Stimulated activated naive CD8-positive, alpha-beta T cell treated with anti-CD3 and anti-CD28 coated beads, Interleukin-15, amount 100 ng/mL, for 72 hours (primary cell): ENCODE measurements around the gene POFUT2.

Experiments used
- ATAC-seq: fragments of 150-1000 bp; cut with Tn5 transposase; 2 replicates; pipeline ENCODE4 v1.10.0; 2021; ENCODE audit warnings: mild to moderate bottlenecking, moderate library complexity
- DNase-seq, 2 donors: peaks; one replicate each; pipeline ENCODE4 v3.0.0; 2021 to 2022
- H3K27ac Mint-ChIP-seq, 2 donors: one replicate each; pipeline ENCODE4 v1.8.0; 2022; ENCODE audit warnings: mild to moderate bottlenecking in 2 of 2, mixed read lengths in 2 of 2, moderate library complexity in 2 of 2
- H3K27me3 Mint-ChIP-seq: one replicate; pipeline ENCODE4 v1.8.0; 2022; ENCODE audit warnings: mixed read lengths
- H3K4me1 Mint-ChIP-seq: one replicate; pipeline ENCODE4 v1.8.0; 2022; ENCODE audit warnings: mild to moderate bottlenecking, mixed read lengths
- H3K4me3 Mint-ChIP-seq, 2 donors: one replicate each; pipeline ENCODE4 v1.8.0; 2022; ENCODE audit warnings: mild to moderate bottlenecking in 2 of 2, mixed read lengths in 2 of 2, moderate library complexity in 1 of 2
- H3K9me3 Mint-ChIP-seq, 2 donors: one replicate each; pipeline ENCODE4 v1.8.0; 2022; ENCODE audit warnings: mixed read lengths in 2 of 2

The POFUT2 gene

DNA sequence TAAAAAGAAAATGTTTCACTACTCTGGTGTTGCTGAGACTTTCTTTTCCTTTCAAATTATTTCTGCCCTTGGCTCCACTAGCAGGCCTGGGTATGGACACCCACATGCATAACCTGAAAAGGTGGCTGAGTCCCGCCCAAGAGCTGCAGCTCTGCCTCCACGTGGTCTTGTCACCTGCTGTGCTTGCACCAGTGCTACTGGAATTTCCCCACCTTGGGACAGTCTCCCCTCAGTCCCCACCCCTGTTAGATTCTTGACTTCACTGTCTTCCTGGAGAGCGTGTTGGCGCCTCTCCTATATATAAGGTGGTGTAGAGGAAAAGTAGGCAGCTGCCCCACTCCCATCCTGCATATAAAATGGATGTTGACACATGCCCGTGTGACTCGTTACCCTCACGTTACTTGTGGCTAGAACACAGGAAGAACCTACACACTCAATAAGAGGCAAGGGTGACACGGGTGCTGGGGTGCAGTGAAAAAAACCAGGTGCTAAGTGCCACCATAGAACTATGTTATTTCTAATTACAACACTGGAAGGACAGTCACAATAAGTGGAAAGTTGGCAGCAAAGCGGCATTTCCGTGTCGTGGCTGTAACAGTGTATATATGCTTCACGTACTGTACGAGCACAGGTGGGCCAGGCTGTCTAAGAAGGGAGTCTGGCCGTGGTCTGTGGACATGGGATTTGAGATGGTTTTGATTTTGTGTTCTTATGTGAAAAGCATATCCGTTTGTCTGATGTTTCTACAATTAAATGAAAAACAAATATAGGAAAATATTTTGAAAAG lies 61.0 kb downstream of the POFUT2 start:
- Mint-ChIP-seq H3K4me3 (no peak overlapping the region), H3K27ac (peak overlapping the region in 1 of 2 donors; percentile 88), H3K27me3 (peaks cover 2% of the 10 kb centered on the region), H3K4me1 (peaks cover 38% of the 10 kb centered on the region), H3K9me3 (no peaks in the 10 kb centered on the region)
- DNase-seq: no peak
- ATAC-seq: no peak

GRCh38 chr21:45225741-45226327 lies 61.9 kb downstream of the POFUT2 start:
- H3K4me1 Mint-ChIP-seq: peaks cover 38% of the 10 kb centered on the region

DNA sequence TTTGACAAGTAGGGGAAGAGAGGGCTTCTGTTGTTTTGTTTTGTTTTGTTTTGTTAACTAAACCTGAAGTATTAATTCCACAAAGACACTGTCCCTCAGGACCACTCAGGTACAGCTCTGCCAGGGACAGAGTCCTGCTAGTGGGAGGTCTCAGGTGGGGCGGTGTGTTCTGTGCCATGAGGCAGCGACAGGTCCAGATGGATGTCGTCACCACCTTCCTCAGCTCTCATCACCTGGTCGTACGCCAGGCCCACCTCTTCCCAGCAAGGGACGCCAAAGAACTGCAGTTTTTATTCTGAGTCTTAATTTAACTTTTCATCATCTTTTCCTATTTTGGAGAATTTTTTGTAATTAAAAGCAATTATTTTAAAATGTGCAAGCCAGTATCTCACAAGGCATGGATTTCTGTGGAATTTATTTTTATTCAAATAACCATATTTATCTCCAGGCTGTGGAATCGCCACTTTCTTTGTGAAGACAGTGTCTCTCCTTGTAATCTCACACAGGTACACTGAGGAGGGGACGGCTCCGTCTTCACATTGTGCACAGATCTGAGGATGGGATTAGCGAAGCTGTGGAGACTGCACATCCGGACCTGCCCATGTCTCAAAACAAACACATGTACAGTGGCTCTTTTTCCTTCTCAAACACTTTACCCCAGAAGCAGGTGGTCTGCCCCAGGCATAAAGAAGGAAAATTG lies 62.5 kb downstream of the POFUT2 start:
- Mint-ChIP-seq H3K27ac (peak overlapping the region in 1 of 2 donors; percentile 22), H3K4me1 (peaks cover 38% of the 10 kb centered on the region), H3K9me3 (no peaks in the 10 kb centered on the region), H3K4me3 (no peak overlapping the region), H3K27me3 (no peaks in the 10 kb centered on the region)
- DNase-seq (no peak), ATAC-seq (no peak)

More at GRCh38 chr21:45225741-45226327, 61.9 kb downstream of the POFUT2 start:
- H3K27ac Mint-ChIP-seq: no peak overlapping the region
- no peaks in the 10 kb centered on the region for H3K27me3 Mint-ChIP-seq
- no peaks in the 10 kb centered on the region for H3K9me3 Mint-ChIP-seq
- DNase-seq (no peak), ATAC-seq (no peak)
- H3K4me3 Mint-ChIP-seq: no peak overlapping the region

DNA sequence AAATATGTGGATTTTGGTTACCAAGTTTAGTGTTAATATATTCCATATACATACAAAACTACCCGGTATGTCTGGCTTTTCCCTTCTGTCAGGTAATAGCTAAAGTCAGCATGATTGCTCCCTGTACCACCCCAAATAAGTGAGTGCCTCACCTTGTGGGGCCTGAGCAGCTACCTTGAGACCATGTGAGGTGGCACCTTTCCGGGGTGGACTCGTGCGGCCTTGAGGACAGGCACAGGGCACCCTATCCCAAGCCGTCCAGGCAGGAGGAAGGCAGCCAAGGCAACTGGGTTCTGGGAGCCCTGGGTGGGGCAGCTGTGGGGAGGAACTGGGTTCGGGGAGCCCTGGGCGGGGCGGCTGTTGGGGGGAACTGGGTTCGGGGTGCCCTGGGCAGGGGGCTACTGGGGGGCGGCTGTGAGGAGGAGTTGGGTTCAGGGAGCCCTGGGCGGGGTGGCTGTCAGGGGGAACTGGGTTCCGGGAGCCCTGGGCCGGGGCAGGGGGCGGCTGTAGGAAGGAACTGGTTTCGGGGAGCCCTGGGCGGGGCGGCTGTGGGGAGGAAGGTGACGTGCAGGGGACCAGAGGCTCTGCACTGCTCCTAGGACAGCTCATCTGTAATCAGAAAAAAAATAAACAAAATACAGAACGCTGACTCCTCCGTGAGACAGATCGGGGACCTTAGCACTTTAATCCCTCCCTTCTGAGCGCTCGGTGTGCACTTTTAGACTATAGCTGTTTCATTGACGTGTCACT lies 63.3 kb downstream of the POFUT2 start:
- DNase-seq: no peak
- Mint-ChIP-seq H3K27me3 (no peaks in the 10 kb centered on the region), H3K4me3 (no peak overlapping the region), H3K4me1 (peaks cover 38% of the 10 kb centered on the region), H3K9me3 (no peaks in the 10 kb centered on the region), H3K27ac (peak overlapping the region in 1 of 2 donors; percentile 22)
- ATAC-seq: no peak

DNA sequence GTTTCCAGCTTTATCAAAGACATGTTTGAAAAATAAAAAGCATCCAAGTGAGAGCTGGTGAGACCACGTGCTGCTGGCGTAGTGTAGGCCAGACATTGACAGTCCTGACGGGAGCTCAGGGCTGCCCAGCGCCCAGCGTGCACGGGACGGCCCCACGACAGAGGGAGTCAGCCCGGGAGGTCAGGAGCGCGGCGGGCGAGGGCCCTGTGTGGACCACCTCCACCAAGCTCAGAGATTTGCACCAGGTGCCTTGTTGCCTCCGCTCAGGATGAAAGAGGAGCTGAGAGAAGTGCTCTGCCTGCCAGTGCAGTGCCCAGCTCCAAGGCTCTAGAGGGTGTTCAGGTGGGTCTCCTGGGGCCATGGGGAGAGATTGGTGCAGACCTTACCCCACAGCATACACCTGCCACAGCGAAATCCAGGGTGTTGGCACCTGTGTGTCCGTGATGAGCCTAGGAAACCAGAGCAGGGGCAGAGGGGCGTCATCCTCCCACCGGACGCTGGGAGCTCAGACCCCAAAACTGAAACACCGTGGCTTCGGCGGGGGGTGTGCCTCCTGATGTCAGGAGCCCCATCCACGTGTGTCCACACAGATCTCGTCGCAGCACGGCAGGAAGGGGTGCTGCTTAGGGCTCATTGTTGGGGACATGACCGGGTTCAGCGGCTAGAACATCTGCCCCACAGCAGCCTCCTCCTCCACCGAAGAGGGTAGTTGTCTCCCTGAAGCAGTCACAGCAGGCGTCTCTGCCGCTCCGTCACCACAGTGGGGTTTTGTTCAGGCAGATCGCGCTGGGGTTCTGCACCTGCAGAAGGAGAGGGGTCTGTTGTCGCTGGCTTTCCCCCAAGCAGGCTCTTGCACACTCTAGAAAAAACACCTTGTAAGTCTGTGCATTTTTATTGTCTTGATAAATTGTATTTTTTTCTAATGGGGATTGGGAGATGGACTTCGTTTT lies 64.2 kb downstream of the POFUT2 start:
- Mint-ChIP-seq H3K27ac (no peak overlapping the region), H3K4me3 (no peak overlapping the region)
- ATAC-seq: no peak

DNA sequence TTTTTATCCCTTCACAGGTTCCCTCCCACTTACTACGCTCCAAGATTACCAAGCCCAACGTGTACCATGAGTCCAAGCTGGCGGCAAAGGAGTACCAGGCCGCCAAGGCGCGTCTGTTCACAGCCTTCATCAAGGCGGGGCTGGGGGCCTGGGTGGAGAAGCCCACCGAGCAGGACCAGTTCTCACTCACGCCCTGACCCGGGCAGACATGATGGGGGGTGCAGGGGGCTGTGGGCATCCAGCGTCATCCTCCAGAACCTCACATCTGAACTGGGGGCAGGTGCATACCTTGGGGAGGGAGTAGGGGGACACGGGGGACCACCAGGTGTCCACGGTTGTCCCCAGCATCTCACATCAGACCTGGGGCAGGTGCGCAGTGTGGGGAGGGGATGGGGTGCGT lies 65.7 kb downstream of the POFUT2 start:
- no peak for ATAC-seq
- Mint-ChIP-seq H3K4me1 (peaks cover 17% of the 10 kb centered on the region), H3K4me3 (no peak overlapping the region), H3K27ac (no peak overlapping the region), H3K9me3 (peaks cover 6 to 11% of the 10 kb centered on the region in 2 donors), H3K27me3 (no peaks in the 10 kb centered on the region)
- DNase-seq: no peak

More for the DNA sequence above, 64.2 kb downstream of the POFUT2 start:
- Mint-ChIP-seq H3K9me3 (no peaks in the 10 kb centered on the region), H3K27me3 (no peaks in the 10 kb centered on the region), H3K4me1 (peaks cover 32% of the 10 kb centered on the region)
- no peak for DNase-seq

GRCh38 chr21:45220714-45221490 lies 66.8 kb downstream of the POFUT2 start:
- peaks cover 16 to 17% of the 10 kb centered on the region in 2 donors for H3K9me3 Mint-ChIP-seq
- no peak for ATAC-seq
- no peak for DNase-seq
- H3K27me3 Mint-ChIP-seq: no peaks in the 10 kb centered on the region
- peaks cover 9% of the 10 kb centered on the region for H3K4me1 Mint-ChIP-seq
- H3K27ac Mint-ChIP-seq: peak overlapping the region in 1 of 2 donors; percentile 55
- no peak overlapping the region for H3K4me3 Mint-ChIP-seq

DNA sequence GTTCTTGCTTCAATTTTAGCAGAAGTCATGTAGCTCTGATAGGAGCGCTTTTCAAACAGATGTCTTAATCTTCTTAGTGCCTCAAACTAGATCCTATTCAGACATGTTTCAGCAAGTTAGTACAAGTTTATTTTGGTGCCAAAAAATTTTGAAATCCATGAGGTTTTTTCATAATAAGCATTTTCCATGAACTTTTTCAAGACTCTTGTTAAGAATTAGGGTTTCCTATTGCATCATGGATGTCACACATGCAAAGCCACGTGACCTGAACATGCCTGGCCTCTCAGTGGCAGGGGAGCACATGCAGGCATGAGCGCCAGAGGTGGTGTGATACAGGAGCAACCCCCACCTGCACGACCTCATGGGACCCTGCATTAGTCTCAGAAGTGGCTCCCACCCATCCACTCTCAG lies 67.6 kb downstream of the POFUT2 start:
- Mint-ChIP-seq H3K4me3 (no peak overlapping the region), H3K9me3 (peaks cover 17 to 19% of the 10 kb centered on the region in 2 donors), H3K4me1 (peaks cover 9% of the 10 kb centered on the region), H3K27me3 (no peaks in the 10 kb centered on the region), H3K27ac (no peak overlapping the region)
- no peak for ATAC-seq
- DNase-seq: no peak

GRCh38 chr21:45219517-45219916 lies 68.2 kb downstream of the POFUT2 start:
- no peak overlapping the region for H3K4me3 Mint-ChIP-seq
- no peak overlapping the region for H3K27ac Mint-ChIP-seq
- no peak for ATAC-seq
- H3K27me3 Mint-ChIP-seq: no peaks in the 10 kb centered on the region
- peaks cover 5% of the 10 kb centered on the region for H3K4me1 Mint-ChIP-seq
- peaks cover 17 to 19% of the 10 kb centered on the region in 2 donors for H3K9me3 Mint-ChIP-seq
- no peak for DNase-seq

GRCh38 chr21:45217010-45217409 lies 70.7 kb downstream of the POFUT2 start:
- Mint-ChIP-seq H3K9me3 (peaks cover 17 to 19% of the 10 kb centered on the region in 2 donors), H3K4me1 (no peaks in the 10 kb centered on the region), H3K27ac (no peak overlapping the region), H3K4me3 (no peak overlapping the region), H3K27me3 (no peaks in the 10 kb centered on the region)
- ATAC-seq: no peak
- DNase-seq: no peak

GRCh38 chr21:45215213-45215612 lies 72.5 kb downstream of the POFUT2 start:
- no peak overlapping the region for H3K27ac Mint-ChIP-seq
- no peaks in the 10 kb centered on the region for H3K27me3 Mint-ChIP-seq
- no peak for ATAC-seq
- no peak overlapping the region for H3K4me3 Mint-ChIP-seq
- no peaks in the 10 kb centered on the region for H3K4me1 Mint-ChIP-seq
- no peak for DNase-seq
- peaks cover 17 to 19% of the 10 kb centered on the region in 2 donors for H3K9me3 Mint-ChIP-seq
